ENCODE results near the gene RCBTB1.

DNA sequence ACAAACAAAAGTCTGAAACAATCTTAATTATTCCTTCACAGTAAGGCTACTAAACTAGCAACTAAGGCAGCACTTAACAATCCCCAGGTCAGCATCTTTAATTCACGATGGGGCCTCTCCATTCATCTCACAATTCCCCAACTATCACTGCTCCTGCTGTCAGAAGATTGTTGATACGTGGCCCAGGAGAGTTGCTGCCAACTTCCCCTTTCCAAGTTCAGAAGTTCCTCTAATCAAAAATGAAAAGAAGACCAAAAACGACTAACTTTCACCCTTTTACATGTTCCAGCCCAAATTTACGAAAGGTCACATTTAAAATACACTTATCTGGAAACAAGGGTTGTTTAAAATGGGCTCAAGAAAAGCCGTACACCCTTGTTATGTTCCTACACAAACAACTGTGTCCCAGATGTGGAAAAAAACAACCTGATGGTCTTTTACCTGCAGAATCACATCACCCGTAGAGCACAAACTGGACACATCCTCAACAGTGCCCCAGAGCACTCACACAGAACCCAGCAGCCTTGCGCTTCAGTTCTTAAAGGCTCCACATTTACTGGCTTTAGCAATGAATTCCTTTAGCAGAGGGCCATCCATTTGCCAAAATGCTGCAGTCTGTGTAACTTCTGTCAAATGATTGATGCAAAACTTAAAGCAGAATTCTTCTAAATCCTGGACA lies 51.6 kb downstream of the RCBTB1 start:
- TF ChIP-seq, protein P1, sequence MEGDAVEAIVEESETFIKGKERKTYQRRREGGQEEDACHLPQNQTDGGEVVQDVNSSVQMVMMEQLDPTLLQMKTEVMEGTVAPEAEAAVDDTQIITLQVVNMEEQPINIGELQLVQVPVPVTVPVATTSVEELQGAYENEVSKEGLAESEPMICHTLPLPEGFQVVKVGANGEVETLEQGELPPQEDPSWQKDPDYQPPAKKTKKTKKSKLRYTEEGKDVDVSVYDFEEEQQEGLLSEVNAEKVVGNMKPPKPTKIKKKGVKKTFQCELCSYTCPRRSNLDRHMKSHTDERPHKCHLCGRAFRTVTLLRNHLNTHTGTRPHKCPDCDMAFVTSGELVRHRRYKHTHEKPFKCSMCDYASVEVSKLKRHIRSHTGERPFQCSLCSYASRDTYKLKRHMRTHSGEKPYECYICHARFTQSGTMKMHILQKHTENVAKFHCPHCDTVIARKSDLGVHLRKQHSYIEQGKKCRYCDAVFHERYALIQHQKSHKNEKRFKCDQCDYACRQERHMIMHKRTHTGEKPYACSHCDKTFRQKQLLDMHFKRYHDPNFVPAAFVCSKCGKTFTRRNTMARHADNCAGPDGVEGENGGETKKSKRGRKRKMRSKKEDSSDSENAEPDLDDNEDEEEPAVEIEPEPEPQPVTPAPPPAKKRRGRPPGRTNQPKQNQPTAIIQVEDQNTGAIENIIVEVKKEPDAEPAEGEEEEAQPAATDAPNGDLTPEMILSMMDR (IDR thresholded peaks at IDR 0.05) = no peak
- TF ChIP-seq POLR2AphosphoS5 (IDR thresholded peaks at IDR 0.05; ENCODE audit: low read depth, low read length) (no peak), SIN3A (IDR thresholded peaks at IDR 0.05; ENCODE audit: borderline replicate concordance, insufficient read depth, low read depth, low read length) (no peak)
